Fibroblast of lung (primary cell): ENCODE results near the gene CCDC85C. TPM values are rescaled to one million over a fixed set of nuclear protein-coding genes. Genes with fewer than 3 reads are reported as not detected.

Source experiments
- DNase-seq, 2 donors: peaks; one replicate each; pipeline versions ENCODE4 v3.0.0 to v3.0.0-alpha.2; 2010; ENCODE audit warnings: low read depth in 2 of 2
- H2AFZ ChIP-seq: 2 replicates; pipeline ENCODE4 v1.5.1; 2012; ENCODE audit warnings: low read length, control low read depth, inconsistent platforms
- H3K27ac ChIP-seq: 2 replicates; pipeline ENCODE4 v1.5.1; 2011; ENCODE audit warnings: low read length, control low read depth; ENCODE audit not compliant: insufficient read depth
- H3K27me3 ChIP-seq: 2 replicates; pipeline ENCODE4 v1.5.1; 2011; ENCODE audit warnings: mild to moderate bottlenecking, low read length; ENCODE audit not compliant: control insufficient read depth, insufficient read depth
- H3K36me3 ChIP-seq: 2 replicates; pipeline ENCODE4 v1.5.1; 2011; ENCODE audit warnings: low read length; ENCODE audit not compliant: control insufficient read depth, insufficient read depth
- H3K4me1 ChIP-seq: 2 replicates; pipeline ENCODE4 v1.5.1; 2011; ENCODE audit warnings: low read length; ENCODE audit not compliant: control insufficient read depth, insufficient read depth; ENCODE audit errors: extremely low read depth
- H3K4me2 ChIP-seq: 2 replicates; pipeline ENCODE4 v1.5.1; 2011; ENCODE audit warnings: low read length, control low read depth; ENCODE audit not compliant: insufficient read depth; ENCODE audit errors: extremely low read depth
- H3K4me3 ChIP-seq, 4 experiments: fragments of 200-600 bp in 1 of 4; sonication (generic) in 1 of 4; replicated peaks in 1 of 4; 2 replicates each; pipeline ENCODE4 v1.5.1; 2011 to 2016; ENCODE audit warnings: low read length in 4 of 4, low read depth in 3 of 4, mild to moderate bottlenecking in 3 of 4, control low read depth in 2 of 4, inconsistent platforms in 1 of 4, mixed read lengths in 1 of 4; ENCODE audit not compliant: insufficient read depth in 1 of 4; ENCODE audit errors: control extremely low read depth in 1 of 4
- H3K79me2 ChIP-seq: 2 replicates; pipeline ENCODE4 v1.5.1; 2012; ENCODE audit warnings: mild to moderate bottlenecking, low read length, inconsistent platforms; ENCODE audit not compliant: control insufficient read depth, insufficient read depth
- H3K9ac ChIP-seq: 2 replicates; pipeline ENCODE4 v1.5.1; 2011; ENCODE audit warnings: mild to moderate bottlenecking, low read length, control low read depth; ENCODE audit not compliant: insufficient read depth
- H3K9me3 ChIP-seq: 2 replicates; pipeline ENCODE4 v1.5.1; 2012; ENCODE audit warnings: low read depth, low read length; ENCODE audit not compliant: control insufficient read depth, insufficient read depth
- H4K20me1 ChIP-seq: 2 replicates; pipeline ENCODE4 v1.5.1; 2011; ENCODE audit warnings: low read length; ENCODE audit not compliant: control insufficient read depth, insufficient read depth; ENCODE audit errors: extremely low read depth
- EZH2 ChIP-seq: IDR thresholded peaks from 2 replicates; pipeline ENCODE4 v1.5.1; 2012; ENCODE audit warnings: low read length, control low read depth, mild to moderate bottlenecking; ENCODE audit errors: missing control alignments
- polyA plus RNA-seq, 2 donors: library from polyadenylated mRNA; depleted of rRNA in 1 of 2; stranded (reverse) in 1 of 2; unstranded in 1 of 2; fragments of >200 nt; gene quantifications; 2 replicates each; pipeline ENCODE4 v1.2.1, GENCODE V29; 2011 to 2012; ENCODE audit warnings: missing spikeins in 1 of 2
- total RNA-seq: library from RNA; depleted of rRNA; stranded (reverse); fragments of >200 nt; gene quantifications from 2 replicates; pipeline ENCODE4 v1.2.1, GENCODE V29; 2014
- TF ChIP-seq, protein P1 (sequence below), 2 donors: IDR thresholded peaks in 1 of 2; conservative IDR thresholded peaks in 1 of 2; 1 replicate in 1 of 2; 2 replicates in 1 of 2; pipeline ENCODE4 v1.5.1; 2011 to 2012; ENCODE audit warnings: low read length in 2 of 2, control low read depth in 1 of 2, inconsistent platforms in 1 of 2, low read depth in 1 of 2, mild to moderate bottlenecking in 1 of 2

Gene CCDC85C
- total and polyA plus RNA-seq, 2 donors (not counting 1 experiment from before 2014, with no cell fraction given) = 4.6 to 9.6 TPM

DNA sequence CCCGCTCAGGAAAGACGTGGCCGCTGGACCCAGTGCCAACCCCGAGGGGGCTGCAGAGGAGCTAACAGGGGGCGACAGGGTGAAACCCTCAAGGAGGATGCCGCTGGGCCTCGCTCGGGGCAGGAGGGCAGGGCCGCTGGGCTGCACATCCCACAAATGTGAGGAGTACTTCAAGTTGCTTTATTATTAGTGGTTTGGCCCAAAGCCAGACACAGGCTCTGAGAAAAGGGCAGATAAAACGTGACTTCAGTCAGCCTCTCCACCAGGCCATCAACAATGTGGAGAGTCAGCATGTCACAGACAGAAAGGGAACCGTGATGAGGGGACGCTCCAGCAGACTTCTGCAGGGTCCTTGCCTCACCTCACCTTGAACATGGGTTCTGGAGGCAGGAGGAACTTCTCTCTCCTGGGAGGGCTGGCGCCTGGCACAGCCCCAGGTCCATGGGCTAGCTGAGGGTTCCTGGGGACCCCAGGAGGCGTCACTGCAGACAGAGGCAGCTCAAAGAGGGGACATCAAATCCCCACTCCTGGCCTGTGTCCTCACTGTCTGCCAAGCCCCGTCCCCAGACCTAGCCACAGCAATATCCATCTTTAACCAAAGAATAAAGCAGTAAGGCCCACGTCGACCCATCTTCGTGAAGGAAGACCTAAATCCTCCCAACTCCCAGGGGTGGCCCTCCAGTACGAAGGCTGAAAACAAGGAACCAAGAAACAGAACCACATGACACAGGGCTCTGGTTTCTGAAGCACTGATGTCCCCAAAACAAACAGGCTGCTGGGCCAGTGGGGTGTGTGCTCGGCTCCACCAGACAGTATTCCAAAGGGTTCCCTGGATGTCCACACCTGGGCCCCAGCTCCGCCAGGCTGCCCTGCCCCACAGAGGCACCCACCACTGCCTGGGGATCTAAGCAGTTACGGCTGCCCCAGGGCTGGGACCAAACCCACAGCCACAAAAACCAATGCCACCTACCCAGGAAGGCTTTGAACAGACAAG, 35.1 kb downstream of the CCDC85C start:
- Histone ChIP-seq H3K9ac (no peak overlapping the region), H3K27ac (no peak overlapping the region), H3K36me3 (no peaks in the 10 kb centered on the region), H3K4me1 (peaks cover 17% of the 10 kb centered on the region), H3K4me2 (no peak overlapping the region), H3K4me3 (no peak overlapping the region), H4K20me1 (no peaks in the 10 kb centered on the region), H3K79me2 (no peaks in the 10 kb centered on the region), H3K9me3 (no peaks in the 10 kb centered on the region), H3K27me3 (no peaks in the 10 kb centered on the region), H2AFZ (no peak overlapping the region)
- TF ChIP-seq, protein P1, sequence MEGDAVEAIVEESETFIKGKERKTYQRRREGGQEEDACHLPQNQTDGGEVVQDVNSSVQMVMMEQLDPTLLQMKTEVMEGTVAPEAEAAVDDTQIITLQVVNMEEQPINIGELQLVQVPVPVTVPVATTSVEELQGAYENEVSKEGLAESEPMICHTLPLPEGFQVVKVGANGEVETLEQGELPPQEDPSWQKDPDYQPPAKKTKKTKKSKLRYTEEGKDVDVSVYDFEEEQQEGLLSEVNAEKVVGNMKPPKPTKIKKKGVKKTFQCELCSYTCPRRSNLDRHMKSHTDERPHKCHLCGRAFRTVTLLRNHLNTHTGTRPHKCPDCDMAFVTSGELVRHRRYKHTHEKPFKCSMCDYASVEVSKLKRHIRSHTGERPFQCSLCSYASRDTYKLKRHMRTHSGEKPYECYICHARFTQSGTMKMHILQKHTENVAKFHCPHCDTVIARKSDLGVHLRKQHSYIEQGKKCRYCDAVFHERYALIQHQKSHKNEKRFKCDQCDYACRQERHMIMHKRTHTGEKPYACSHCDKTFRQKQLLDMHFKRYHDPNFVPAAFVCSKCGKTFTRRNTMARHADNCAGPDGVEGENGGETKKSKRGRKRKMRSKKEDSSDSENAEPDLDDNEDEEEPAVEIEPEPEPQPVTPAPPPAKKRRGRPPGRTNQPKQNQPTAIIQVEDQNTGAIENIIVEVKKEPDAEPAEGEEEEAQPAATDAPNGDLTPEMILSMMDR (conservative IDR thresholded peaks at IDR 0.05 in 1 of 2, IDR thresholded peaks at IDR 0.05 in 1 of 2; ENCODE audit: low read depth in 1 of 2, low read length in 2 of 2) = no peak
- no peak for TF ChIP-seq EZH2
- DNase-seq = peak; percentile 57 to 73

DNA sequence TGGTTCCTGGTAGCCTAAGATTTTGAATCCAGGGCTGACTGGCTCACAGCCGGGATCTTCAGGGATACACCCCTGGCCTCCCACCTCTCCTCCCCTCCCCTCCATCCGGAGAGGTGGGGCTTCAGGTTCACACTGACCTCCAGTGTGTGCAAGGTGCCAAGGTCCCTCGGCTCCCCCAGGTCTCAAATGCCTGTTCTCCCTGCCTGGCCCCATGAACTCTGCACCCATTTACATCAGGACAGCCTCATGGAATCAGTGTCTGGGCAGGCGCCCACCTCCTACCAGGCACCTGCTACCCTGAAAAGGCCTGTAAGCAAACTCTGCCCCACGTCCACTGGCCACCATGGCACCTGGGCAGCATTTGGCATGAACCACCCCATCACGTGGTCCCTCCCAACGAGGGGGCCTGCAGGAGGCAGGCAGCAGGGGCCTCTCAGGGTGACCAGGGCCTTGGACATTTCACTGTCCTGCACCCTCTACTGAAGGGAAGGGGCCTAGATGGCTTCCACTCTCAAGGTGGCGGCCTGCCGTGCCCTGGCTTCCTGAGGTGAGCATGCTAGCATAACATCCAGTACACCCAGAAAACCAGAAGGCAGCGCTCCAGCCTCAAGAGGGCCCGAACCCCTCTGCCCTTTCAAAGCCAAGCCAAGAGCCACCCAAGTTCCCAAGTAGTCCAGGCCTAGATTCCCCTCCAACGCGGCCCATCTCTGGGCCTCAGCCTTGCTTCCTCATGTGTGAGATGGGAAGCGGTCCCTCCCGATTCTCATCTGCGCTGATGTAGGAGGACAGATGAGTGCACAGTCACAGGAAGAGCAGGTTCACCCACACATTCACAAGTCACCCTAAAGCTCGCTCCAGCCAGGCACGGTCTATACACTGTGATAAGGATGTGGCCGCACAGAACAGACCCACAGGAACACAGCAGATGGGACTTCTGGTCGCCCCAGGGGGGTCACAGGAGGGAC, 37.3 kb downstream of the CCDC85C start:
- no peak overlapping the region for H2AFZ ChIP-seq
- no peak for DNase-seq
- H3K27me3 ChIP-seq = no peaks in the 10 kb centered on the region
- TF ChIP-seq, protein P1 (conservative IDR thresholded peaks at IDR 0.05 in 1 of 2, IDR thresholded peaks at IDR 0.05 in 1 of 2; ENCODE audit: low read depth in 1 of 2, low read length in 2 of 2) = no peak
- no peak for TF ChIP-seq EZH2
- H3K4me1 ChIP-seq = peaks cover 6% of the 10 kb centered on the region
- no peak overlapping the region for H3K4me3 ChIP-seq
- peaks cover 4% of the 10 kb centered on the region for H3K79me2 ChIP-seq
- H3K27ac ChIP-seq = no peak overlapping the region
- no peak overlapping the region for H3K9ac ChIP-seq
- peak overlapping the region; percentile 15 for H3K4me2 ChIP-seq
- H3K36me3 ChIP-seq = no peaks in the 10 kb centered on the region
- no peaks in the 10 kb centered on the region for H4K20me1 ChIP-seq
- H3K9me3 ChIP-seq = no peaks in the 10 kb centered on the region

DNA sequence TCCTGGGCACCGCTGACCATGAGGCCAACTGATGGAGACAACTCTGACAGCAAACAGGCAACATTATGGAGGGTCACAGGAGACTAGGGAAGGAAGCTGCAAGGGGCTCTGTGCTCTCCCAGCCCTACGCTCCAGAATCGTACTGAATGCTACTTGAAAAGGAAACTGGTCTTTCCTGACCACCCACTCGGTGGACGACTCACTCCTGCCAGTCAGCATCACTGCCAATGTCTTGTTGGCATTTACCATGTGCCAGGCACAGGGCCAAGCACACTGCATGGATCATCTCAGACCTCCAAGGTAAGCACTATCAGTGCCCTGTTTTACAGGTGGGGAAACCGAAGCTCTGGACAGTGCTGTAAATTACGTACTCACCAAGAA, 38.0 kb downstream of the CCDC85C start:
- Histone ChIP-seq H4K20me1 (no peaks in the 10 kb centered on the region), H3K79me2 (peaks cover 5% of the 10 kb centered on the region), H3K27ac (no peak overlapping the region)

More for the DNA sequence above, 38.0 kb downstream of the CCDC85C start:
- Histone ChIP-seq H3K9ac (no peak overlapping the region), H3K36me3 (no peaks in the 10 kb centered on the region), H3K4me1 (peaks cover 6% of the 10 kb centered on the region), H3K4me2 (peak overlapping the region; percentile 15), H3K4me3 (no peak overlapping the region), H3K9me3 (no peaks in the 10 kb centered on the region), H3K27me3 (no peaks in the 10 kb centered on the region), H2AFZ (no peak overlapping the region)
- DNase-seq = no peak
- no peak for TF ChIP-seq EZH2
- TF ChIP-seq, protein P1 (conservative IDR thresholded peaks at IDR 0.05 in 1 of 2, IDR thresholded peaks at IDR 0.05 in 1 of 2; ENCODE audit: low read depth in 1 of 2, low read length in 2 of 2) = no peak
